GM21576 (cell line): ENCODE results near the gene CDH9.
"Not testable (repeated sequence)": the region's sequence is repeated elsewhere in the genome, so short reads cannot be mapped to it uniquely, and the experiment has no call there.

Source experiments
- ATAC-seq: cut with Tn5 transposase; IDR thresholded peaks from one replicate; pipeline ENCODE4 v1.9.1; 2021; ENCODE audit warnings: mild to moderate bottlenecking, moderate library complexity; ENCODE audit not compliant: unreplicated experiment

The CDH9 gene

DNA sequence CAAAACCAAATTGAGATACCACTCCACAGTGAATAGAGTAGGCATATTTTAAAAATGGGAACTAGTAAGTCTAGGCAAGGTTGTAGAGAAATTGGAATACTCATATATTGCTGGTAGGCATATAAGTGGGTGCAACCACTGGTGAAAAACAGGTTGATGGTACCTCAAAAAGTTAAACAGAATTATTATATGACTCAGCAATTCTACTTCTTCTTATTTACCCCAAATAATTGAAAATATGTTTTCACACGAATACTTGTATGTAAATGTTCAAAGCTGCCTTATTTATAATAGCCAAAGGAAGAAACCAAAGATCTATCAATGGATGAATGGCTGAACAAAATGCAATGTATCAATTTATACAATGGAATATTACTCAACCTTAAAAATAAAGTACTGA is 79.1 kb downstream of the CDH9 start:
- ATAC-seq, result no peak

DNA sequence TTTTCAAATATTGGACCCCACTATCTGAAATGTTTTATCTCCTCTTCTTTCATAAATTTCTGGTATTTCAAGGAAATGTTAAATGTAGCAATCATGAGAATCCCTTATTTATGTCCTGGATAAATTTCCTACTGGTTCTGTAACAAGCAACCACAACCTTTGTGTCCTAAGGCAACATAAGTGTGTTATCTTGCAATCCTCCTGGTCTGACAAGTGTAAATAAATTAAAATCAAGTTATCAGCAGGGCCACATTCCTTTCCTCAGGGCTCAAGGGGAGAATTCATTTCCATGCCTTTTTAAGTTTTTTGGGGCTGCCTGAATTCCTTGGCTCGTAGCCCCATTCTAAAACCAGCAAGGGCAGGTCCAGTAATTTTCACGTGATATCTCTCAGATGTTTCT is 83.2 kb downstream of the CDH9 start:
- ATAC-seq, result no peak

DNA sequence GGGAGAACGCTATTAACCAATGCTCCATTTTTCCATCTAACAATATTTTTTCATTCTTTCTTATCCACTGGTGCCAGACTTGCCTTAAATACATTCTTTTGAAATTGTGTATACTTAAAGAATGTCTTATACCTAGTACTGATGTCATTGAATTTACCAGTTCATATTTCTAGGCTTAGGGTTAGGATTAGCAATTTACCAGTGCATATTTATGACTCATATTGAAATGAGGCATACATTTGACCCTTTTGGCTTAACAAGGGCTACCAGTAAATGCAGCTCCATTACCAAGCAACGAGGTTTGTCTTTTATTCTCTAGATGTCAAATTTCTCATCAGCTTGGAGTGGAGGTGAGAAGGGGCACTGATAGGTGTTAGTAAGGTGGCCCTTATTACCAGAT is 89.5 kb downstream of the CDH9 start:
- ATAC-seq, result no peak

DNA sequence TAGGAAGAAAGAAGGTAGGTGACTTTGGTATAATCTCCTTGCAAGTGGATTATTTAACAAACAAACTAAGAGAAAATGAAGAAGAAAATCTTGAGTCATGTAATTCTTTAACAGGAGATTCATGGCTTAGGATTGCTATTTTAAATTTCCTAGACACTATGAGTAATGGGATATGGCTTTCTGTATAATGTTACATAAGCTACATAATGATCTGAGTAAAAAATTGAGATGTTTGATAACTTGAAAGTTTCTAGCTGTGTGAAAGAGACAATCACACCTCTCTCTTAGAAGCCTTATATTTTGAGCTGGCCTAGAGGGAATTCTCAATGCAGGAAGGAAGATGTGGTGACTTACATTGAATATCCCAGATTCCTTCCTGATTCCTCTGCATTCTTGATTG is 92.5 kb downstream of the CDH9 start:
- no peak for ATAC-seq

DNA sequence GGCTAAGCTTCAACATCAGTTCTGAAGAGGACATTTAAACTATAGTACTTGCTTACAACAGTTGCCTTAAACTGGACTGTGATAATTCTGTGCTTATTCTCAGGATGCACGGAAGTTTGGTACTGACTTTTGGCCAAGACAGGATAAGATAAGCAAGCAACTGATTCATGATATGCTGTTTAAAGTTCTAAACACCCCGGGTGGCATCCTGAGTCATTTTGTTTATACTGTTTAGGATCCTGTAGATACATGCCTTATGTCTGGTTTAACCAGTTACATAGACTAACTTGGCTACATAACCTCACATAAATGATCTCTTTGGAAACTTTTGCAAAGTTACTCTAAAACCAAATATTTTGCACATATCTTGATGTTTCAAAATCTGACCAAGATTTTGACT is 95.9 kb downstream of the CDH9 start:
- no peak for ATAC-seq

DNA sequence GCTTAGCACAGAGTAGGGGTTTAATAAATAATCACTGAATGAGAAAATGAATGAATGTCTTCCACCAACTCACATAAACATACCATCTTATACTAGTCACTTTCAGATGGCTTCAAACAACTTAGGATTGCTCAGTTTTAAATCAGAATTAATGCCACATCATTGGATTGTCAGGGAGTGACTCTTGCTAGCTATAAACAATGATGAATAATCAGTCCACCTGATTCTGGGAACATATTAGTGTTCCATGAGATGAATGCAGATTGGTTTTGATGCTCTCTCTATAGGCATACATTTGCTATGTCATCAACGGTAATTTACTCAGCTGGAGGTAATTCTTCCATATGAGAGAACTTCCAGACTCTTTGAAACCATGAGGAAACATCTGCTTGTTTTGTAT is 97.4 kb downstream of the CDH9 start:
- no peak for ATAC-seq

DNA sequence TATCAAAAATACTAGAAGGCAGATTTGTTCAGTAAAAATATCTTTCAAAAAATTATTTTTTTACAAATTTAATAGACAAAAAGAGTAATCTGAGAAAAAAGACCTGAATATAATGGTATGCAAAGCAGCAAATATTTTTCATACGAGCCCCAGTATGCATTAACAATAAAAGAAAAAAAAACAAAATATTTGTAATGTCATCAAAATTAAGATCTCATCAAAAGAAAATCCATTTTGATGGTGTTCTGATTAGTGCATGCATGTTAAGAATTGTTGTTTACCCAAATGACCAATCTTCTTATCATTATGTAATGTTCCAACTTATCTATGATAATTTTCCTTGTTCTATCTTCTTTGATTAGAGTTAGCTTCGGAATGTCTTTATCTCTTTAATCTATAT is 106.1 kb downstream of the CDH9 start:
- ATAC-seq, result no peak

DNA sequence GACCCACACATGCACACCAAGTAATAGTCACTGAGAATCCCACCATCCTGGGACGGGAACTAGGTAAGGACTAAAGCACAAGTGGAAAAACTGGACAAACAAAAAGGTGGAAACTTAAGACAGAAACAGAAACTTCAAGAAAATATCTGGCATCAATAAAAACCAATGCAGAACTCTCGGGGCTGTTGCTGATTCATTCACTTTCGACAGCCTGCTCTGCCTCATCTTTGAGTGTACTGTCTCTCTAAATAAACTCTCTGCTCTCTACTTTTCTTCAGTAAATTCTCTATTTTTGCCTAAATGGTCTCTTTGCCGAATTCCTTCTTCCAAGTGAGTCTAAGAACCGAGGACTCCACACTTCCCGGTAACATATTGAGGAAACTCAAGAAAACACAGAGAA is 116.9 kb downstream of the CDH9 start:
- ATAC-seq, result no peak

DNA sequence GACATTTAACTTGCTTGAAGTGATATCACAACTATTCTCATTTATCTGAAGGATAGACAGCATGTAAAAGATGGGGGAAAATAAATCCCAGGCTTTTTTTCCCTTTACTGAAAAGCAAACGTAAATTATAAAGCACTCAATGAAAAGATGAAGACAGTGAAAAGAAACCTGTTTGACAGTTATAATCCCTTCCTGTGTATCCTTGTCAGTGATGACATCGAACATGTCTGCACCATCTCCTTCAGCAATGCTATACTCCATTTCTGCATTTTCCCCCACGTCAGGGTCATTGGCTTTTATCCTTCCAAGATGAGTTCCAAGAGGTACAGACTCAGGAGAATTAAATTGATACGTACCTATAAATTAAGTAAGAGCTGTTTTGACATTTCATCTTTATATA is 134.9 kb downstream of the CDH9 start:
- ATAC-seq, result no peak

DNA sequence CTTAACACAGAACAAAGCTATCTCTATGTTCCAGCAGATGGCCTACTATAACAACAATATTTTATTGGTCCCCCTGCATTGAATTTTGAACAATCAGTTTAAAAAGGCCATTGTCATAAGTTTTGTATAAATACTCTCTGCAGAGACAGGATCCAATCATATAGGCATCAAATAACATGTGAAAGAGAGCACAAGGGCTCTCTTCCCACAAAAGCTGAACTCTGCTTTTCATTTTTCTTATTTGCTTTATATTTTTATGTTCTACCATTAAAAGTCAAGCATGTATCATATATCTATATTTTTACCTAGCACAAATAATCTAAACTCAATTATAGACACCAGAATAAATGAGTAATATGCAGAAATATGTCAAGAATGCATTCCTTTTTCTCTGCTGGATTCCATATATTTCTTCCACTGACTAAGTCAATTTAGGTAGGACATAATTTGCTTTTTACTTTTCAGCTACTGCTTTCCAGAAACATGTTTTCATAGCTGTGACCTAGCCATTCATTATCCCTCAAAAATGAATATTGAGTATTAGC is 143.6 kb downstream of the CDH9 start:
- ATAC-seq, result no peak

DNA sequence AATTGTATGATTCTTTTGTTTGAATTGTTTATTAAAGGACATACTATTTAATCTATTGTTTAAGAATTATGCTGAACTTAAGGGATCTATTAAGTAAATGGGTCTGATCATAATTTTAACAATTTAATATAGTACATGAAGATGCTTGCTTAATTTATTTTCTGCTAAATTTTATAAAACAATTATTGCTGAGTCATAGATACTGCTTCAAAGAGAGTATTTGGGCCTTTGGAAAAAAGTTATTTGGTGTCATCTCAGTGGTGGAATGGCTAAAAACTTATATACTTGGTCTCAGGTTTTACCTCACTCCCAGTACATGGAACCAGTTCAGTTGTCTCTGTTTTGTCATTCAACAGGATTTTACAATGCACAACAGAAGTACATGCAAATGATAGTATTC is 145.3 kb downstream of the CDH9 start:
- no peak for ATAC-seq

DNA sequence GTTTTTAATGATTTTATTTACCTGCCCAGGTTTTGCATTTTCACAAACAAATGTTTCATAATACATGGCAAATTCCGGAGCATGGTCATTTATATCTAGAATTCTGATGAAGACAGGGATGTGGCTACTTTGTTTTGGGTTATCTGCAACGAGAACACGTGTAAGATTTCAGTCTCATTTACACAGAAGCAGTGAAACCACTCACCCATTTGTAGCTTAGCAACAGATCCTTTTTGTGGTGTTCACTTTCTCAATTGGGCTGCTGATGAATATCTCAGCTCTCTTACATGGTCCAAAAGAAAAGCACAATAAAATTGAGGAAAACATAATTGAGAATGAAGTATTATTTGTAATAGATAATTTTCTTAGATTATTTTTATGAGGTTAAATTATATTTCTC is 148.6 kb downstream of the CDH9 start:
- ATAC-seq, result no peak

DNA sequence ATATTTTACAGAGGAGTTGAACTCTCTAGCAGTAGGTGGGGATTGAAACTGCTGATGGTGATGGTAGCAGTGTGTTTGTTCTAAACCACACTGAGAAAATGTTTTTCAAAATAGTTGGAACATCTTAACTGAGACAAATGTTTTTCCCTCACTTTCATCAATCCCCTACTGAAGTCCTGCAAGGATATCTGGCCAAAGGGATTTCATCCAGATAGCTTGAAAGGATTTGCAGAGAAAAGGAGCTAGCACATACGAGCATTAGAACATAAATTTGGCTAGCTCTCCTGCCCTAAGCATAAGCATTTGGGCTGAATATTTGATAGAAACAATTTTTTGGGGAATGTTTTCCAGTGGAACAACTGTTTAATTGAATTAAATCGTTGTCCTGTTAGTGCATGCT is 153.9 kb downstream of the CDH9 start:
- no peak for ATAC-seq

DNA sequence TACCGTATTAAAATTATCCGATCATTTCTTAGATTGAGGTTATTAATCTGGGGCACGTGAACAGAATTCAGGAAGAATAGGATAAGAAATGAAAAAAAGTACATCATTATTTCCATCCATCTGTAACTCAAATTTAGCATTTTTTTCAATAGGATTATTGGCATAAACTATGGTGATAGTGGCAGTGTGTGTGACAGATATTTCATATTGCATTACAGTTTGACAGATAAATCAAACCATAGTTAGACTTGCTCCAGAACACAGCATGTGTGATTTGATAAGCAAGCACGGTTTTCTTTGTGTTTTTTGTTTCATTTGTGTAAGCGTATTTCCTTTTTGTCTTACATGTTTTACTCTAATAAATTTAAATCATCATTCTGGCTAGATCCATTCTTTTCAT is 155.0 kb downstream of the CDH9 start:
- ATAC-seq, result no peak

DNA sequence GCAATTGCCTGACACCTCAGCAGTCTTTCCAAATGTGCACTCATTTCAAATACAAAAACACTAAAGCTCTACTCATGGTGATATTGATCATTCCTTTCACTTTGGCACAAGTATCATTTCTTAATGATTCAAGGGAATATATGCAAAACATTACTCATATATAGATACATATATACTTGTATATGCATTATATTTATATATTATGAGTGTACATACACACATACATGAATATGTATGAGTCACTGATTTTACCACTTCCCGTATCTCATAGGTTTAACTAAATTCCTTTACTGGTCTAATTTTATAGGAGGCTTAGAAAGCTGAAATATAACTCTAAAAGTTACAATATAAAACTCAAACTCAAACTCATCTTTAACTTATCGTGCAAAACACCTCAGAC is 156.5 kb downstream of the CDH9 start:
- ATAC-seq, result no peak

DNA sequence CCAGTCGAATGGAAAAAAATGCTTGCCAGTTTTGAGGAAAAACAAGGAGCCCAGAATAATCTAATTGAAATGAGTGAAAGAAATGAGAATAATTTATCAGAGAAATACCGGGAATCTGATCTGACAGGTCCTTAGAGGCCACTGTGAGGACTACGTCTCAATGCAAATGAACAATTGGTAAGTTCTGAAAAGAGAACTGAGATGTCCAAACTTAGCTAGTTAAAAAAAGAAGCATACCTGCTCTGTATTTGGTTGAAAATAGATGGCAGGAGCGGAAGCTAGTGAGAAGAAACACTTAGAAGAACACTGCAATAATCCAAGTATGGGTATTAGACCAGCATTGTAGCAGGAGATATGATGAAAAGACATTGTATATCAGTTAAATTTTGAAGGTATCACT is 161.2 kb downstream of the CDH9 start:
- ATAC-seq, result no peak

DNA sequence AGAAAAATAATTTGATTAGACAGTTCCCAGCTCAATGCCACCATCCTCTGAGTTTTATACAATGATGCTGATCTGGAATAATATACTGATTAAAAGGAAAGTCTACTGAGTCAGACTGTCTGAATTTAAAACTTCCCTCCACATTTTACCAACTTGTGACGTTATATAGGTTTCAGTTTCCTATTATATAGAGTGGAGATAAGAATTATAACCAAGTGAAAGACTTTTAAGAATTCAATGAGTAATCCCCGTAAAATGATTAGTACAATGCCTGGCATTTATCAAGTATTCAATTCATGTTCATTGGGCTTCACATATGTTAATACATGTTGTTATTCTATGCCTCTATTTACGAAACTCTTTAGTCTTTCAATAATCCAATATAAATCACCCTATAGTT is 166.0 kb downstream of the CDH9 start:
- no peak for ATAC-seq

DNA sequence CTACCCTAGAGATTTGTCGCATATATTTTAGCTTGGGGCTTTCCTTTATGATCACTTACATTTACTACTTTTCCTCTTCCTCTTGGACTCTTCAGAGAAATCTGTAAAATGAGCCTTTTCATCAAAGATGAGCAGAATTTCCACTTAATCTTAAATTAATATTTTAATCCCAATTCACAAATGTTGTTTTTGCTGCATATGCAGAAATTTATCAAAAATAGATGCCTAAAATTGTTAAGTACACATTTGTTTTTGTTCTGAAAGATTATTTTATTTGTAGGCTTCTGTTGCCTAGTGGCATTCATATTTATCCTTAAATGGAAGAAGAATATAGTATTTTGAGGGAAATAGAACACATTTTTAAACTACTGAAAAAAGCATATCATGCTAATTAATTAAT is 168.6 kb downstream of the CDH9 start:
- ATAC-seq, result no peak

DNA sequence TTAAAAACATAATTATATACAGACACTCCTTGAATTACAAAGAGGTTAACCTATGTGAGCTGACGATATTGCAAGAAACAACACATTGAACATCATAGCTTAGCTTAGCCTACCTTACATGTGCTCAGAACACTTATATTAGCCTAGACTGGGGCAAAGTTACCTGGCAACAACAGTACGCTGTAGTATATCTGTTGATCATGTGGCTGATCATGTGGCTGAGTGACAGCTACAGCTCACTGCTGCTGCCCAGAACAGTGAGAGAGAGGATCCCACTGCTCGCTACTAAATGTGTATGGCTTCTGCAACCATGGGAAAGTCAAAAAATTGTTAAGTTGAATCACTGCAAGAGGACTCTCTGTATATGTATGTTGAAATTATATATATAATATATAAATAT is 169.9 kb downstream of the CDH9 start:
- no peak for ATAC-seq

DNA sequence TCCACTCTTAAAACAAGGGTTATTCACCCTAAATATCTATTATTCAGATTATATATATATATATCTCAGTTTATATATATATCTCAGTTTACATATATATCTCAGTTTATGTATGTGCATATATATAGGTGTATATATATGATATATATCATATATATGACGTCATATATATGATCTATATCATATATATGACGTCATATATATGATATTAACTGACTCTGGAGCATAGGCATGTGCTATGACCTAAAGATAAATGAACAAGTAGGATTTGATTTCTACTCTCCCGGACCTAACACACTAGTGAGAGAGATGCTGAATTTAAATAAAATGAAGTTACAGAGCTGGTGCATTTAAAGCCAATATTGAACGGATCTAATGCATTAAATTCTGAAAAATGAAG is 174.3 kb downstream of the CDH9 start:
- no peak for ATAC-seq

DNA sequence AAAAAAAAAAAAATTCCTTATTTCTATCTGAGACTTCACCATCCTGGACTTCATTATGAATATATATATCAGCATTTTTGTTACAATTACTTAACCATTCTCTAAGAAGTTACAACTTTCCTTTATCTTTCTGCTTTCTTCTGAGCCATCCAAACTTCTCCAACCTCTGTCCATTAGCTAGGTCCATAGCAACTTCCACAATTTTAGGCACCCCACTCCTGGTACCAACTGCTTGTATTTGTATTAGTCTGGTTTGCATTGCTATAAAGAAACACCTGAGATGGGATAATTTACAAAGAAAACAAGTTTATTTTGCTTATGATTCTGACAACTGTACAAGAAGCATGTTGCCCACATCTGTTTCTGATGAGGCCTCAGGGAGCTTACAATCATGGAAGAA is 182.1 kb downstream of the CDH9 start:
- no peak for ATAC-seq

DNA sequence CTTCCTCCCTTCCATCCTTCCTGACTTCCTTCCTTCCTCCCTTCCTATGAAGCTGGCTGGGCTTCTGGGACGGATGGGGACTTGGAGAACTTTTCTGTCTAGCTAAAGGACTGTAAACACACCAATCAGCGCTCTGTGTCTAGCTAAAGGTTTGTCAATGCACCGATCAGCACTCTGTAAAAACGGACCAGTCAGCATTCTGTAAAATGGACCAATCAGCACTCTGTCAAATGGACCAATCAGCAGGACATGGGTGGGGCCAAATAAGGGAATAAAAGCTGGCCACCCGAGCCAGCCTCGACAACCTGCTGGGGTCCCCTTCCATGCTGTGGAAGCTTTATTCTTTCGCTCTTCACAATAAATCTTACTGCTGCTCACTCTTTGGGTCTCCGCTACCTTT is 185.9 kb downstream of the CDH9 start:
- not testable (repeated sequence) for ATAC-seq

DNA sequence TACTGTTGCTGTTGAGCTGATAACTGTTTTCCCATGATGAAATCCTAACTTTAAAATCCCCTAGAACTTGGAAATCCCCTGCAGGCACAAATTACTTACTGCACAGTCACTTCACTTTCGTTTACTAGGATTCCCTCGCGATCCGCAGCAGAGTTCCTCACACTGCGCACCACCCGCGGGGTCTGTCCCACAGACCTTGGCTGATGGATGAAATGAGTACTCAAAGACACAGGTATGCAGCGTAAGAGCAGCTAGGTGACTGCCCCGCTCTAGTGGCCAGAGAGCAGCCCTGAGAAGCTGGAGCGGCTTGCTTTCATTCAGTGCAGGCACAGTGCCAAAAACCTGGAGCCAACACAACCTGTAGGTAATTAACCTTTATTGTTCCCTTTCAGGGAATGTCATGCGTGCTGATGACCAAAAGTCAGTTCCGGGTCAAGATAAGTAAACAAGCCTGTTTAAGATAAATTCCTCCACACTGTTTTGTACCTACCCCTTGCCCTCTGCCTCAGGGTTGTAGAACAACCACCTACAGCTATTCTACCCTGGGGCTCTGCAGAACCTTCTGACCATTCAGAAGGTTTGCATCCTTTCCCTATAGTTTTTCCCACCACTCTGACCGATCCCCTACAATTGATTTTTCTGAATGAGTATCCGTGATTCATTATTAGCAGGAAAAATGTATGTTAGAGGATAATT is 191.2 kb downstream of the CDH9 start:
- ATAC-seq, result no peak
